Bronchial epithelial cell (primary cell): Measurements from ENCODE around the gene PRR35. TPM values are rescaled to one million over a fixed set of nuclear protein-coding genes. Genes with fewer than 3 reads are reported as not detected.

Experiments used
- DNase-seq: peaks from one replicate; pipeline ENCODE4 v3.0.0-alpha.2; 2010; ENCODE audit warnings: low read depth
- FAIRE-seq: peaks from 2 replicates; lab custom pipeline; 2011; peaks lifted over from hg19 to GRCh38; lab: Jason Lieb, UNC
- H3K27me3 ChIP-seq: 2 replicates; pipeline ENCODE4 v1.5.1; 2011; ENCODE audit warnings: low read length; ENCODE audit not compliant: control insufficient read depth, insufficient read depth
- H3K36me3 ChIP-seq: 2 replicates; pipeline ENCODE4 v1.5.1; 2011; ENCODE audit warnings: low read length; ENCODE audit not compliant: control insufficient read depth, insufficient read depth
- H3K4me3 ChIP-seq: 2 replicates; pipeline ENCODE4 v1.5.1; 2011; ENCODE audit warnings: mild to moderate bottlenecking, low read depth, low read length, control low read depth
- CTCF ChIP-seq: IDR thresholded peaks from 2 replicates; pipeline ENCODE4 v1.5.1; 2011; ENCODE audit warnings: mild to moderate bottlenecking, moderate library complexity, low read length, control low read depth, inconsistent platforms; ENCODE audit not compliant: insufficient read depth, severe bottlenecking
- total RNA-seq: library from RNA; depleted of rRNA; stranded (reverse); fragments of >200 nt; gene quantifications from 2 replicates; pipeline ENCODE4 v1.2.1, GENCODE V29; 2014

The PRR35 gene
- total RNA-seq, 1 donor from 2014 or later: not detected

GRCh38 chr16:529012-529575 lies 31.1 kb upstream of the PRR35 start:
- Histone ChIP-seq H3K36me3 (peaks cover 11% of the 10 kb centered on the region), H3K27me3 (no peaks in the 10 kb centered on the region), H3K4me3 (peak overlapping the region; percentile 80)
- FAIRE-seq (no peak), DNase-seq (no peak)
- TF ChIP-seq CTCF: no peak

DNA sequence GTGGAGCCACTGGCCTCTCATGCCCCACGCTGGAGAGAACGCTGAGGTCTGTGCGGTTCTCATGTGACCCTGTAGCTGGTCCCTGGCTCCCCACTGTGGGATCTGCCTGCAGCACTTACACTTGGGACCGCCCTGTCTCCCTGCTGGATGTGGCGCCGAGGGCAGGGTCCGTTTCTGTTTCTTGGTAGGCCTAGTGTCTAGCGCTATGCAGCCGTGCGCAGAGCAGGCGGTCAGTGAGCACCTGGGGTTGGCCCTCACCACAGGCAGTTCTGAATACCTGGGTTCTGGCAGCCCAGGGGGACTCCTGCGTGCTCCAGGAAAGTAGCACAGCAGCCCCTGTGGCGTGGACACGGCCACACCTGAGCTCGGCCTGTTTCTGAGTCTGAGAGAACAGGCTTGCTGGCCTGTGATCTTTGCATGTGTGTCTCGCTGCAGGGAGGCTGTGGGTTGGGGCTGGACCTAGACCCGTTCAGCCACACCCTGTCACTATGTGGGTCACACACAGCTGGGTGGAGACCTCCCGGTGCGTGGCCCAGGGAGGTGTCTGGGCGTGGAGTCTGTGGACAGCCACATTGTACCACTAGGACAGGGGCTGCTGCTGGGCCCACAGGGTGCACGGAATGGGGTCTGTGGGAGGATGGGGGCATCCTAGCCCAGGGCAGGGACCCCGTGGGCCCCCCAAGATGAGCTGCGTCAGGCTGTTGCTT lies 29.9 kb upstream of the PRR35 start:
- no peak for FAIRE-seq
- no peak for DNase-seq
- no peak for TF ChIP-seq CTCF
- no peak overlapping the region for H3K4me3 ChIP-seq
- H3K27me3 ChIP-seq: no peaks in the 10 kb centered on the region
- H3K36me3 ChIP-seq: peaks cover 16% of the 10 kb centered on the region

- Histone ChIP-seq H3K4me3 (no peak overlapping the region), H3K27me3 (no peaks in the 10 kb centered on the region), H3K36me3 (peaks cover 20% of the 10 kb centered on the region)
- no peak for TF ChIP-seq CTCF
- no peak for DNase-seq
- FAIRE-seq: no peak
Measured at GRCh38 chr16:531494-532125, 28.6 kb upstream of the PRR35 start.

DNA sequence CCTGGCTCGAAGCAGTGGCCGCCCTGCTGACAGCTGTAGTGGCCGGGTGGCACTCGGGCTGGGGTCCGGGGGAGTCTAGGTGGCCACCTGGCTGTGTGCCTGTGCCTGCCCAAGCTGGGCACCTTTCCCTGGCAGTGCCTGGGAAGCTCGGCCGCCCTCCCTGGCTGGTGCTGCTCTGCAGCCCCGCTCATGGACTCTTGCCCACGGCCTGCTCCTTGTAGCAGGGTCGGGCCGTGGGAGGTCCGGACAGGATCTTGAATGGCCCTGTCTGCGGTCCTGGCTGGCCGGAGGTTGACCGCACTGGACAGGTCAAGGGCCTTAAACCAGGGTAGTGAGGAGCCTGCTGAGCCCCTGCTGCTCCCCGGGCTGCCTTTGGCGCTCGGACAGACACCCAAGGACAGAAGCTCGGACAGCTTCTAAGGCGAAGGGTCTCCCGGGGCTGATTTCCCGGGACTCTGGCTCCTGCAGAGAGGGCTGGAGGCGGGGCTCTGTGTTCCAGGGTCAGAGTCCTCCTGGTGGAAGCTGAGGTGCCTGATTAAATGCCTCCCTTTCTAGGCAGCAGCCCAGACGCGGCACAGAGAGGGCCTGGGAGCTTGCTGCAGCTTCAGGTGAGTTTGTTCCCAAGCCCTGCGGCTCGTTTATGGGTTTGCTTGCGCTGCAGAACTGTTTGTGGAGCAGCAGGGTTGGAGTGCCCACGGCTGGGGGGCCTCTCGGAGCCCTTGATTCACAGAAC lies 26.6 kb upstream of the PRR35 start:
- DNase-seq (no peak), FAIRE-seq (no peak)
- Histone ChIP-seq H3K4me3 (no peak overlapping the region), H3K27me3 (no peaks in the 10 kb centered on the region), H3K36me3 (peaks cover 37% of the 10 kb centered on the region)
- no peak for TF ChIP-seq CTCF

GRCh38 chr16:534135-534534 lies 26.1 kb upstream of the PRR35 start:
- H3K4me3 ChIP-seq: no peak overlapping the region
- FAIRE-seq (no peak), DNase-seq (no peak)
- TF ChIP-seq CTCF: no peak
- H3K27me3 ChIP-seq: no peaks in the 10 kb centered on the region
- peaks cover 36% of the 10 kb centered on the region for H3K36me3 ChIP-seq
